ENCODE results near the gene LRMDA.

DNA sequence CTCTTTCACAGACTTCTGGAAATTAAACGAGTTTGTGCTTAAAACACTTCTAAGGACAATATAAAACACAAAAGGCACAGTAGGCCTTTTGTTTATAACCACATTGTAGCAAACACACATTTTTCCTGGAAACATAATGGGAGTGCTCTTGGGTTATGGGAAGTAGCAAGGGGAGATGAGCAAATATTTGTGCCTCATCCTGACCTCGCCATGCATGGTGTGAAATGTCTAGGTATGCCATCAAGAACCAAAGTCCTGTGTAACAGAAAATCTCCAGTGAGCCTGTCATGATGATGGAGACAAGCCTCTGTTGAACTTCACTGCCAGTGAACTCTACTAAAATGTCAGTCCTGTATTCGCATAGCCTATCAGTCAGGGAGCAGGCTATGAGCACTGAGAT is 1029.6 kb downstream of the LRMDA start:
- TF ChIP-seq EZH2 (IDR thresholded peaks at IDR 0.05; ENCODE audit: borderline replicate concordance, low read depth, low read length, severe bottlenecking) = no peak
- TF ChIP-seq, protein P1, sequence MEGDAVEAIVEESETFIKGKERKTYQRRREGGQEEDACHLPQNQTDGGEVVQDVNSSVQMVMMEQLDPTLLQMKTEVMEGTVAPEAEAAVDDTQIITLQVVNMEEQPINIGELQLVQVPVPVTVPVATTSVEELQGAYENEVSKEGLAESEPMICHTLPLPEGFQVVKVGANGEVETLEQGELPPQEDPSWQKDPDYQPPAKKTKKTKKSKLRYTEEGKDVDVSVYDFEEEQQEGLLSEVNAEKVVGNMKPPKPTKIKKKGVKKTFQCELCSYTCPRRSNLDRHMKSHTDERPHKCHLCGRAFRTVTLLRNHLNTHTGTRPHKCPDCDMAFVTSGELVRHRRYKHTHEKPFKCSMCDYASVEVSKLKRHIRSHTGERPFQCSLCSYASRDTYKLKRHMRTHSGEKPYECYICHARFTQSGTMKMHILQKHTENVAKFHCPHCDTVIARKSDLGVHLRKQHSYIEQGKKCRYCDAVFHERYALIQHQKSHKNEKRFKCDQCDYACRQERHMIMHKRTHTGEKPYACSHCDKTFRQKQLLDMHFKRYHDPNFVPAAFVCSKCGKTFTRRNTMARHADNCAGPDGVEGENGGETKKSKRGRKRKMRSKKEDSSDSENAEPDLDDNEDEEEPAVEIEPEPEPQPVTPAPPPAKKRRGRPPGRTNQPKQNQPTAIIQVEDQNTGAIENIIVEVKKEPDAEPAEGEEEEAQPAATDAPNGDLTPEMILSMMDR (IDR thresholded peaks at IDR 0.05; ENCODE audit: borderline replicate concordance, extremely low read depth, low read length, poor library complexity, severe bottlenecking) = no peak

All from DND-41 (cell line).